ENCODE data around the gene DEXI.

DEXI gene

DNA sequence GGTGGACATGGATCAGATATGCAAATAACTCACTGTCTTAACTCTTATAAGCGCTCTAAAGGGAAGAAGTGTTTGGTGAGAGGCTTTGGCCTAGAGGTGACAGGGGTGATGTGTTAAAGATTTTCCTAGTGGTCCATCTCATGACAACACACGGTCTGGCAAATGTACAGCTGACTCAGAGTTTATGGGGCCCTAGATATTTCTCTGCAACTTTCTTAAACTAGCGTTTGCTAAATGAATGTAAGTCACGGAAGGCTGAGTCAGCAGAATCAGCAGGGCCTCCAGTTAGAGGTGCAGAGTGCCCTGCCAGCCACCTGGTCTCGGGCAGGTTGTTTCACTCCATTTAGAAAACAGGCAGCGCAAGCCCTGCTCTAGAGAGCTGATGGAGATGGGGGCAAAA, 42.2 kb upstream of the DEXI start:
- TF ChIP-seq, protein P1, sequence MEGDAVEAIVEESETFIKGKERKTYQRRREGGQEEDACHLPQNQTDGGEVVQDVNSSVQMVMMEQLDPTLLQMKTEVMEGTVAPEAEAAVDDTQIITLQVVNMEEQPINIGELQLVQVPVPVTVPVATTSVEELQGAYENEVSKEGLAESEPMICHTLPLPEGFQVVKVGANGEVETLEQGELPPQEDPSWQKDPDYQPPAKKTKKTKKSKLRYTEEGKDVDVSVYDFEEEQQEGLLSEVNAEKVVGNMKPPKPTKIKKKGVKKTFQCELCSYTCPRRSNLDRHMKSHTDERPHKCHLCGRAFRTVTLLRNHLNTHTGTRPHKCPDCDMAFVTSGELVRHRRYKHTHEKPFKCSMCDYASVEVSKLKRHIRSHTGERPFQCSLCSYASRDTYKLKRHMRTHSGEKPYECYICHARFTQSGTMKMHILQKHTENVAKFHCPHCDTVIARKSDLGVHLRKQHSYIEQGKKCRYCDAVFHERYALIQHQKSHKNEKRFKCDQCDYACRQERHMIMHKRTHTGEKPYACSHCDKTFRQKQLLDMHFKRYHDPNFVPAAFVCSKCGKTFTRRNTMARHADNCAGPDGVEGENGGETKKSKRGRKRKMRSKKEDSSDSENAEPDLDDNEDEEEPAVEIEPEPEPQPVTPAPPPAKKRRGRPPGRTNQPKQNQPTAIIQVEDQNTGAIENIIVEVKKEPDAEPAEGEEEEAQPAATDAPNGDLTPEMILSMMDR (IDR thresholded peaks at IDR 0.05; ENCODE audit: insufficient read depth, low read depth, low read length, missing control alignments): no peak
- H3K4me3 ChIP-seq (ENCODE audit: low read depth, low read length): no peak overlapping the region
- DNase-seq (ENCODE audit: low read depth): peak; percentile 17

DNA sequence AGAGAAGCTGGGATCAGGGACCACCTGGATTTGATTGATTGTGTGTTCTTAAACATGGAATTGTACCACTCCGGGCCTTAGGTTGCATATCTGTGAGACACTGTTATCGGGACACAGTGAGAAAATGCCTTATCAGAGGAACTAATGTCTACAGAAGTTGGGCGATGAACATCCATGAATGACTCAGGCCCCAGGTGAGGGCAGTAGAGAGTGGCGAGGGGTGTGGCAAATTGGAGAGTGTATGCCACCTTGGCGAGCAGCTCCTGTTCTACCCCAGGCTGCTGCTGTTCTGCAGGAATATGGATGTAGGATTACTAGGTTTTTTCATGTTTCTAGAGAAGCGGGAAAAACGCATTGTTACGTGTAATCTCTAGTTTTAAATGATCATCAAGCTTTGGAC, 40.9 kb upstream of the DEXI start:
- DNase-seq (ENCODE audit: low read depth): peak; percentile 38
- H3K4me3 ChIP-seq (ENCODE audit: low read depth, low read length): no peak overlapping the region
- TF ChIP-seq, protein P1 (IDR thresholded peaks at IDR 0.05; ENCODE audit: insufficient read depth, low read depth, low read length, missing control alignments): peak; percentile 28

DNA sequence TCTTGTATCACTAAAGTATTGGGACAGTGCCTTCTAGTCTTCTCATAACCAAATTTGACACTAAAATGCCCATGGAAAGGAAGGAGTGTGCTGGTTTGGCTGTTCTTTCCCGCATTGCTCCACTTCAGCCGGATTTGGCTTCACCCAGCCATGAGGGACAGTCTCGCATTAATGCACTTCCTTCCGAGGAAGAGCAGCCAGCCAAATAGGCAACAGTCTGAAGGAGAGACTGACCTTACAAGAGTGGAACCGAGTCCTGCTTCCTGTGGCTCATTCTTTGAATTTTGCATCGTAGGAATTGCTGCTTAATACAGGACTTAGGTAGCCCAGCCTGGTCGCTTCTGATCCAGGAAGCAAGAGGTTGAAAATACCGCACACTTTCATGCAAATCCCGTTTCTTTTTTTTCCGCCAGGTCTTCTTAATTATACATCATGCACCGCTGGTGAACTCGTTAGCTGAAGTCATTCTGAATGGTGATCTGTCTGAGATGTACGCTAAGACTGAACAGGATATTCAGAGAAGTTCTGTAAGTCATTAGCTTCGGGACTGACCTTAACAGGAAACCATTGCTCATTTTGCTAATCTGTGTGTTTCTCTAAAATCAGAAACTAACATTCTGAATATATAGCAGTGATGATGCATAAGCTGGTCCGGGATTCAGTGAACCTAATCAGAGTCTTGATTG, 40.3 kb upstream of the DEXI start:
- peak; percentile 71 for DNase-seq (ENCODE audit: low read depth)
- H3K4me3 ChIP-seq (ENCODE audit: low read depth, low read length): peak overlapping the region; percentile 34
- TF ChIP-seq, protein P1 (IDR thresholded peaks at IDR 0.05; ENCODE audit: insufficient read depth, low read depth, low read length, missing control alignments): no peak

DNA sequence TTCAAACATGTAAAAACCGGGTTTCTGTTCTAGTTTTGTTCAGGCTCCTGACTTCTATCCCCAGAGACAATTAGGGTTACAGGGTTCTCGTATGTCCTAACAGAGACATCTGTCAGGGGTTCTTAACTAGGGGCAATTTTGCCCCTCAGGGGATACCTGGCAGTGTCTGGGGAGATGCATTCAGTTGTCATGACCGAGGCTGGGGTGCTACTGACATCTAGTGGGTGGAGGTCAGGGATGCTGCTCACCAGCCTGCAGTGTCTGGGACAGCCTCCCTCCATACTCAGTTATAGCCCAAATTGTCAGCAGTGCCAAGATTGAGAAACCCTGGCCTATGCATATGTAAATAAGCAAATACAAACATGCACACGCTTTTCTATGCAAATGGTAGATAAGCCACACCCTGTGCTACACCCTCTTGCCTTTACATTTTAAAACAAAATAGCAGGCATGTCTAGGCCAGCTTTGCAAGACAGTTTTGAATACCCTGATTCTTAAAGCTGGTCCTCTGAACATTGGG, 39.5 kb upstream of the DEXI start:
- no peak overlapping the region for H3K4me3 ChIP-seq (ENCODE audit: low read depth, low read length)
- TF ChIP-seq, protein P1 (IDR thresholded peaks at IDR 0.05; ENCODE audit: insufficient read depth, low read depth, low read length, missing control alignments): peak; percentile 71
- DNase-seq (ENCODE audit: low read depth): peak; percentile 83

DNA sequence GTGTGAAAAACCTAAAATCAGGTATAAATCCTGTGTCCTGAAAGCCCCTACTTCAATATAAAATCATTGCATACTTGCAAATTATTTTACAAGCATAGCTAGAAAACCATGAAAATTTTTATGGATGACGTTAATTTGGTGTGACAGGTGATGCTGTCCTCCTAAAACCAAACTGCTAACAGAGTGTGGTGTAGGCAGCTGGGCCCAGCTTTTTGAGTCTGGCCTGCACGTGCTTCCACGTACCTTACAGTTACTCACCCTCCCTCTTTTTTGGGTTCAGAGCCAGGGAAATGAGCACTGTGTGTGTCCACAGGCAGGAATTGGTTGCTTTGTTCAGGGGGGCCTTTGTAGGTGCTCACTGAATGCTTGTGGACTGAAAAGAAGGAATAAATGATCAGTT, 38.5 kb upstream of the DEXI start:
- no peak for DNase-seq (ENCODE audit: low read depth)
- no peak overlapping the region for H3K4me3 ChIP-seq (ENCODE audit: low read depth, low read length)
- TF ChIP-seq, protein P1 (IDR thresholded peaks at IDR 0.05; ENCODE audit: insufficient read depth, low read depth, low read length, missing control alignments): no peak

DNA sequence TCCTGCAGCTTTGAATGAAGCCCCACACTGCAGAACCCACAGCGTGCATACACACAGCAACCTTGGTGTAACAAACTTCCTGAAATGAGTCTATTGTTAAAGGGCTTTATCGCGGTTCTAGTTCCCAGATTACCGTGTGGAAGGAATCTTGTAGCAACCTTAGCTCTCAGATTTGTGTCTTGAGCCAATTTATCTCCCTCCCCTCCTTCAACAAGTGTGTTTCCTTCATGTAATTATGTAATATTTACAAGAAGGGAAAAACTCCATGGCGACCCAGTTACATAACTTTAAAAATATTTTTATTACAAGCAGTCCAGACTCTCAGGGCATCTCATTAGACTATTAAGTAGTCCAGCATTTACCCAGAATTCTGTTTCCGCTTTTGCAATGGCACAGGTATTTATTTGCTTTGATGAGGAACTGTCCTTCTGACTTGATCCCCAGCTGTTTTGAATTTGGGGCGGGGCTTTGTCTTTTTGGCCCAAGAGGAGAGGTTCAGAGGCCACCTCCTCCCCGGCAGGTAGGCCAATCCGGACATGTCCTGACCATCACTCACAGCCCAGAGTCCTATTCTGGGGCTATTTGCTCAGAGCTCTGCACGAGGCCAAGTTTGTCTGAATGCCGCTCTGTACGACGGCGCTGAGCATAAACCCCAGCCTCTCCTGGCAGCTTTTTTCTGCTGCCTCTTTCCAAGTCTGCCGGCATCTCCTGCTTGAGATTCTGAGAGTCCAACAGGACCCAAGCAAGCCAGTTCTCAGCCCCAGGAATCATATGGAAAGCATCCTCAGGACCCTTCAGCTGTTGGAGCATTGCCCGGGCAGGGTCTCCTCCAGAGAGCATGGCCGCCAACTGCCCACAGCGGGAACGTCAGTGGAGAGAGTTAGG, 37.7 kb upstream of the DEXI start:
- TF ChIP-seq, protein P1 (IDR thresholded peaks at IDR 0.05; ENCODE audit: insufficient read depth, low read depth, low read length, missing control alignments): no peak
- no peak overlapping the region for H3K4me3 ChIP-seq (ENCODE audit: low read depth, low read length)
- DNase-seq (ENCODE audit: low read depth): no peak
